ENCODE data around the gene CEP290.

The CEP290 gene

DNA sequence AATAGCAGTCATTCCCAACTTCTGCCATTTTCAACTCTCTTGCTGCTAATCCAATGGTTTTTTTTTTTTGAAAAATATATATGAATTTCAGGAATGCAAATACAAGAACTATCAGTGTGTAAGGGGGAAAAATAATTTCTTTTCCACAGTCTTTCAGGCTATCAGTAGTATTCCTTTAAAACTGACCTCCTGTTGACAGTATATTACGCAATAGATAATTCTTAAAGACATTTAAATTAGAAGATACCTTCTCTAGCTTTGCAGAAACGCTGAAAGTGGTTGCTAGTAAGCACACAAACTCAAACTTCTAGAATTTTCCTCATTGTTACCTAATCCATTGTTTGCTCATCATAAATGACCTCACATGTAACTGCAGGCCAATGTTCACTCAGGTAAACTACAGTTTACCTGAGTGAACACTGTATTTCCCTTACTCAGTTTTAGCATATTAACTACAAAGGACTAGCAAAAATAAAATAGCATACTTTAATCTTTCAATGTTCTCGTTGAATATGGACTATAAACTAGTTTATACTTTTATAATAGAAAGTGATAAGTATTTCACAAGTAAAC, 112.7 kb downstream of the CEP290 start, which contains the start of gene C12orf50:
Gene C12orf50 (minus strand): TSS at position 309 of the 573 bp plus-strand sequence. CDS start 2,439 bp downstream, outside the sequence.
- Histone ChIP-seq H3K4me3 (ENCODE audit: low read length) (no peak within 1 kb of the TSS), H3K4me2 (ENCODE audit: low read length) (no peak within 1 kb of the TSS), H3K9me3 (ENCODE audit: insufficient read depth, low read length) (no peaks in the 10 kb centered on the region), H3K79me2 (ENCODE audit: low read length) (no peaks in the 10 kb centered on the region), H3K36me3 (replicated peaks; ENCODE audit: low read depth, low read length) (no peaks in the 10 kb centered on the region), H3K27me3 (ENCODE audit: low read depth, low read length) (no peaks in the 10 kb centered on the region), H2AFZ (ENCODE audit: low read depth, low read length) (no peak within 1 kb of the TSS), H3K27ac (ENCODE audit: low read length) (no peak within 1 kb of the TSS), H4K20me1 (ENCODE audit: insufficient read depth, low read length) (no peaks in the 10 kb centered on the region), H3K9ac (ENCODE audit: low read length) (no peak within 1 kb of the TSS), H3K4me1 (ENCODE audit: low read length) (no peaks in the 10 kb centered on the region)
- no peak for TF ChIP-seq CTCF (IDR thresholded peaks at IDR 0.05; ENCODE audit: low read depth, low read length)
- TF ChIP-seq EZH2phosphoT487 (IDR thresholded peaks at IDR 0.05; ENCODE audit: low read depth): no peak

DNA sequence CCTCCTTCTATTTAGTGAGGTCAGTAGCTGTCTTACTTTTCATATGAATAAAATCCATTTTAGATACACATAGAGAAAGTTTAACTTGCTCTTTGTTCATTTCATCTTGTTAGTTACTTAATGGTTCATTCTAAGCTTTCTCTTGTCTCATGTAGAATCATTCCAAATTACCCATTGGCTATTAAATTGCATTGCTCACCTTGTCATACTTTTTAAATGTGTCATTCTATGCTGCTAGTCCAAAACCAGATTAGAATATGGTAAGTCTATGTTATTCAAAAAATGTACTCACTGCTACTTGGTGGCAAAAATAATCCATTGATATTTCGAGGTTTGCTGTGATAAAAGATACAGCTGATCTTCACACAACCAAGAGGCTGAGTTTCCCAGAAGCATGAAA, 115.7 kb downstream of the CEP290 start:
- Histone ChIP-seq H3K4me3 (ENCODE audit: low read length) (no peak overlapping the region), H3K27ac (ENCODE audit: low read length) (no peak overlapping the region), H3K4me1 (ENCODE audit: low read length) (no peaks in the 10 kb centered on the region), H3K9ac (ENCODE audit: low read length) (no peak overlapping the region), H3K9me3 (ENCODE audit: insufficient read depth, low read length) (no peaks in the 10 kb centered on the region), H3K27me3 (ENCODE audit: low read depth, low read length) (no peaks in the 10 kb centered on the region), H2AFZ (ENCODE audit: low read depth, low read length) (no peak overlapping the region), H3K36me3 (replicated peaks; ENCODE audit: low read depth, low read length) (no peaks in the 10 kb centered on the region), H4K20me1 (ENCODE audit: insufficient read depth, low read length) (no peaks in the 10 kb centered on the region), H3K79me2 (ENCODE audit: low read length) (no peaks in the 10 kb centered on the region), H3K4me2 (ENCODE audit: low read length) (no peak overlapping the region)
- no peak for TF ChIP-seq CTCF (IDR thresholded peaks at IDR 0.05; ENCODE audit: low read depth, low read length)
- TF ChIP-seq EZH2phosphoT487 (IDR thresholded peaks at IDR 0.05; ENCODE audit: low read depth): no peak

DNA sequence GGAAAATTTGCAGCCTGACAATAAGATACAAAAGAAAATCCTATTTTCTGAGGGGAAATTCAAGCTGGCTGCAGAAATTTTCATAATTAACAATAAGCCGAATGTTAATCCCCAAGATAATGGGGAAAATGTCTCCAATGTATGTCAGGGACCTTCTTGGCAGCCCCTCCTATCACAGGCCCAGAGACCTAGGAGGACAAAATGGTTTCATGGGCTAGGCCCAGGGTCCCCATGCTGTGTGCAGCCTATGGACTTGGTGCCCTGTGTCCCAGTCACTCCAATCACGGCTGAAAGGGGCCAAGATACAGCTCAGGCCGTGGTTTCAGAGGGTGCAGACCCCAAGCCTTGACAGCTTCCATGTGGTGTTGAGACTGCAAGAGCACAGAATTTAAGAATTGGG, 123.9 kb downstream of the CEP290 start:
- TF ChIP-seq CTCF (IDR thresholded peaks at IDR 0.05; ENCODE audit: low read depth, low read length) (no peak), EZH2phosphoT487 (IDR thresholded peaks at IDR 0.05; ENCODE audit: low read depth) (no peak)
- Histone ChIP-seq H4K20me1 (ENCODE audit: insufficient read depth, low read length) (no peaks in the 10 kb centered on the region), H3K27ac (ENCODE audit: low read length) (no peak overlapping the region), H2AFZ (ENCODE audit: low read depth, low read length) (no peak overlapping the region), H3K9ac (ENCODE audit: low read length) (no peak overlapping the region), H3K79me2 (ENCODE audit: low read length) (no peaks in the 10 kb centered on the region), H3K4me3 (ENCODE audit: low read length) (no peak overlapping the region), H3K36me3 (replicated peaks; ENCODE audit: low read depth, low read length) (no peaks in the 10 kb centered on the region), H3K4me2 (ENCODE audit: low read length) (no peak overlapping the region), H3K9me3 (ENCODE audit: insufficient read depth, low read length) (no peaks in the 10 kb centered on the region), H3K27me3 (ENCODE audit: low read depth, low read length) (no peaks in the 10 kb centered on the region), H3K4me1 (ENCODE audit: low read length) (no peaks in the 10 kb centered on the region)

- no peak overlapping the region for H3K27ac ChIP-seq (ENCODE audit: low read length)
- H3K79me2 ChIP-seq (ENCODE audit: low read length): no peaks in the 10 kb centered on the region
- H3K36me3 ChIP-seq (replicated peaks; ENCODE audit: low read depth, low read length): no peaks in the 10 kb centered on the region
- H2AFZ ChIP-seq (ENCODE audit: low read depth, low read length): no peak overlapping the region
- no peak for TF ChIP-seq CTCF (IDR thresholded peaks at IDR 0.05; ENCODE audit: low read depth, low read length)
- no peak for TF ChIP-seq EZH2phosphoT487 (IDR thresholded peaks at IDR 0.05; ENCODE audit: low read depth)
- H3K27me3 ChIP-seq (ENCODE audit: low read depth, low read length): no peaks in the 10 kb centered on the region
- no peaks in the 10 kb centered on the region for H4K20me1 ChIP-seq (ENCODE audit: insufficient read depth, low read length)
- no peaks in the 10 kb centered on the region for H3K9me3 ChIP-seq (ENCODE audit: insufficient read depth, low read length)
- H3K4me1 ChIP-seq (ENCODE audit: low read length): no peaks in the 10 kb centered on the region
- H3K9ac ChIP-seq (ENCODE audit: low read length): no peak overlapping the region
- no peak overlapping the region for H3K4me2 ChIP-seq (ENCODE audit: low read length)
- H3K4me3 ChIP-seq (ENCODE audit: low read length): no peak overlapping the region
Measured at GRCh38 chr12:88015825-88016224, 126.1 kb downstream of the CEP290 start.
